HEK293T (cell line): ENCODE data around the gene SYAP1.
"Not testable (repeated sequence)": the region's sequence is repeated elsewhere in the genome, so short reads cannot be mapped to it uniquely, and the experiment has no call there.

ENCODE experiments used
- CTCF ChIA-PET: fragments of 350-600 bp; formaldehyde crosslinking; extraction: SDS; loops from one replicate; lab custom pipeline; 2021; ENCODE audit warnings: antibody characterized with exemption, inconsistent platforms; lab: Yijun Ruan, JAX
- POLR2A ChIA-PET: fragments of 350-600 bp; formaldehyde crosslinking; extraction: SDS; loops from one replicate; lab custom pipeline; 2020; ENCODE audit warnings: antibody characterized with exemption, inconsistent platforms; lab: Yijun Ruan, JAX
- DNase-seq: peaks from one replicate; pipeline ENCODE4 v3.0.0; 2012; ENCODE audit warnings: mixed read lengths; ENCODE audit errors: extremely low spot score
- ARNT ChIP-seq: fragments of 450-650 bp; IDR thresholded peaks from 2 replicates; pipeline ENCODE4 v1.6.1; 2017; ENCODE audit warnings: mild to moderate bottlenecking
- BHLHE40 ChIP-seq: fragments of 450-650 bp; IDR thresholded peaks from 2 replicates; pipeline ENCODE4 v1.6.1; 2016; ENCODE audit warnings: mild to moderate bottlenecking, moderate library complexity, borderline replicate concordance
- CTBP1 ChIP-seq: fragments of 450-650 bp; IDR thresholded peaks from 2 replicates; pipeline ENCODE4 v1.6.1; 2016; ENCODE audit warnings: borderline replicate concordance
- ELF4 ChIP-seq: fragments of 450-650 bp; IDR thresholded peaks from 2 replicates; pipeline ENCODE4 v1.6.1; 2017; ENCODE audit warnings: antibody characterized with exemption
- FOXA1 ChIP-seq: fragments of 450-650 bp; IDR thresholded peaks from 2 replicates; pipeline ENCODE4 v1.6.1; 2016; ENCODE audit warnings: mild to moderate bottlenecking
- FOXK2 ChIP-seq: fragments of 450-650 bp; IDR thresholded peaks from 2 replicates; pipeline ENCODE4 v1.6.1; 2016; ENCODE audit warnings: mild to moderate bottlenecking
- FOXM1 ChIP-seq: fragments of 450-650 bp; IDR thresholded peaks from 2 replicates; pipeline ENCODE4 v1.6.1; 2017; ENCODE audit warnings: mild to moderate bottlenecking, borderline replicate concordance
- HDGF ChIP-seq: fragments of 450-650 bp; IDR thresholded peaks from 2 replicates; pipeline ENCODE4 v1.6.1; 2017; ENCODE audit warnings: antibody characterized with exemption, borderline replicate concordance
- L3MBTL2 ChIP-seq: fragments of 450-650 bp; conservative IDR thresholded peaks from 2 replicates; pipeline ENCODE4 v1.6.1; 2016; ENCODE audit warnings: mild to moderate bottlenecking
- LEF1 ChIP-seq: fragments of 450-650 bp; IDR thresholded peaks from 2 replicates; pipeline ENCODE4 v1.6.1; 2017; ENCODE audit warnings: mild to moderate bottlenecking, borderline replicate concordance
- NFRKB ChIP-seq: fragments of 450-650 bp; IDR thresholded peaks from 2 replicates; pipeline ENCODE4 v1.6.1; 2016; ENCODE audit warnings: mild to moderate bottlenecking, moderate library complexity
- PKNOX1 ChIP-seq: fragments of 450-650 bp; IDR thresholded peaks from 2 replicates; pipeline ENCODE4 v1.6.1; 2016
- SP1 ChIP-seq: fragments of 450-650 bp; IDR thresholded peaks from 2 replicates; pipeline ENCODE4 v1.6.1; 2017
- SUZ12 ChIP-seq: fragments of 450-650 bp; IDR thresholded peaks from 2 replicates; pipeline ENCODE4 v1.6.1; 2016; ENCODE audit warnings: mild to moderate bottlenecking
- TARDBP ChIP-seq: fragments of 450-650 bp; IDR thresholded peaks from 2 replicates; pipeline ENCODE4 v1.6.1; 2016
- ZNF384 ChIP-seq: fragments of 450-650 bp; IDR thresholded peaks from 2 replicates; pipeline ENCODE4 v1.6.1; 2016

The SYAP1 gene

DNA sequence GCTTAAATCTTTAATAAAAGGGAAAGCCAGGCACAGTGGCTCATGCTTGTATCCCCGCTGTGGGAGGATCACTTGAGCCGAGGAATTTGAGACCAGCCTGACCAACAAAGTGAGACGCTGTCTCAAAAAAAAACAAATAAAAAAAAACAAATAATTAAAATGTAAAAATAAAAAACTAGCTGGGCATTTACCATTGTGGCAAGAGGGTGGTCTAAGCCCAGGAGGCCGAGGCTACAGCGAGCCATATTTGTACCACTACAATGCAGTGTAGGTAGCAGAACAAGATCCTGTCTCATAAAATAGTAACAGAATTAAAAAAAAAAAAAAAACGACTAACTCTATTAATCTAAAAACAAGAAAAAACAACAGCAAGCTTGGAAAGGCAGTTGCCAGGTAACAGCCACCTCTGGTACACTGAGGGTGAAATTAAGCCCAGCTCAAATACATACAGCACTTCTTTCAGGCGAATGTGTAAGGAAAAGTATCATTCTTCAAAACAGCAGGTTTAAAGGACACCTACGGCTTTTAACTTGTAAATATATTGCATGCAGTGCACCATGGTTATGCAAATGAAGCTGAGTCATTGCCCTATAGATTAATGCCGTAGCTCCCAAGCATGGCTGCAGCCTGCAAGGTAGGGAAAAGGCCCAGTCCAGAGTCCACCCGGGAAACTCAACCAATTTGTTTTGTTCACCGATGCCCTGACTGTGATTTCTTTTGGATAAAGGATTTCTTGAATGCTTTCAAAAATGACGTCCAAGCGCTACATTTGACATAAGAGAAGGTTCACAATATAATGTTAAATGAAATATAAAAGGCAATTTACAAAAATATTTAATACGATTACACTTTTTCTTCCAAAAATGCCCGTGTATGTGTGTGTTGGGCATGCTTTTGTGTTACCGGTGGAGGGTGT, 52.3 kb downstream of the SYAP1 start:
- CTCF ChIA-PET: interaction anchor here (0.6 to 0.8 kb wide), 2 partner anchors 28 to 52 kb away, joined by 5 read pairs; partner anchors contain the start of gene SYAP1
- TF ChIP-seq L3MBTL2 (peak; percentile 52), BHLHE40 (peak; percentile 63), PKNOX1 (no peak), LEF1 (no peak), SP1 (no peak), SUZ12 (peak; percentile 58; the same call in 1 of the 2 replicates), ELF4 (peak; percentile 97), FOXK2 (peak; percentile 87), ZNF384 (peak; percentile 95), NFRKB (peak; percentile 83)
- peak; percentile 74 for DNase-seq
- POLR2A ChIA-PET: interaction anchor here (0.6 to 3.1 kb wide), 17 partner anchors 9 to 598 kb away, joined by 3 to 22 read pairs (median 6); partner anchors contain the start of genes CTPS2, REPS2, SYAP1 and TXLNG

- CTCF ChIA-PET: interaction anchor here (0.8 kb wide), 1 partner anchor 53 kb away, joined by 5 read pairs; the partner anchor contains the start of gene SYAP1
Observed at GRCh38 chrX:16772460-16772859, 53.0 kb downstream of the SYAP1 start.

GRCh38 chrX:16774746-16775145, 55.3 kb downstream of the SYAP1 start:
- TF ChIP-seq FOXK2 (no peak), LEF1 (no peak), ZNF384 (no peak), ARNT (no peak), SUZ12 (no peak)
- no peak for DNase-seq
- ChIA-PET CTCF (no interaction called here), POLR2A (interaction anchor here (0.6 to 0.7 kb wide), 2 partner anchors 11 to 24 kb away, joined by 3 read pairs; partner anchors contain the start of gene TXLNG)

More at GRCh38 chrX:16772460-16772859, 53.0 kb downstream of the SYAP1 start:
- DNase-seq: no peak
- POLR2A ChIA-PET: interaction anchor here (1.0 to 3.1 kb wide), 11 partner anchors 9 to 174 kb away, joined by 3 to 22 read pairs (median 7); partner anchors contain the start of genes CTPS2, REPS2, SYAP1 and TXLNG
- TF ChIP-seq ZNF384 (no peak), HDGF (no peak), NFRKB (no peak), TARDBP (no peak), FOXA1 (no peak), BHLHE40 (no peak), L3MBTL2 (no peak), CTBP1 (no peak), FOXK2 (no peak), LEF1 (no peak), SP1 (no peak), ARNT (no peak), SUZ12 (no peak), PKNOX1 (no peak), ELF4 (no peak), FOXM1 (no peak)

GRCh38 chrX:16778545-16778944, 59.1 kb downstream of the SYAP1 start:
- POLR2A ChIA-PET: interaction anchor here (0.7 kb wide), 1 partner anchor 12 kb away, joined by 3 read pairs; no protein-coding TSS in a partner anchor
- no peak for DNase-seq
- no peak for TF ChIP-seq SUZ12
- TF ChIP-seq NFRKB: no peak
- TF ChIP-seq L3MBTL2: no peak
- TF ChIP-seq LEF1: no peak
- TF ChIP-seq FOXA1: no peak
- no peak for TF ChIP-seq FOXK2
- TF ChIP-seq PKNOX1: no peak
- no peak for TF ChIP-seq SP1
- TF ChIP-seq ELF4: no peak
- no peak for TF ChIP-seq ARNT
- TF ChIP-seq CTBP1: no peak
- TF ChIP-seq HDGF: no peak
- TF ChIP-seq BHLHE40: no peak
- CTCF ChIA-PET: no interaction called here

GRCh38 chrX:16778993-16779392, 59.6 kb downstream of the SYAP1 start:
- ChIA-PET CTCF (no interaction called here), POLR2A (interaction anchor here (0.7 kb wide), 1 partner anchor 12 kb away, joined by 3 read pairs; no protein-coding TSS in a partner anchor)
- DNase-seq: no peak
- TF ChIP-seq BHLHE40 (no peak), SP1 (no peak), L3MBTL2 (no peak), LEF1 (no peak), ELF4 (no peak), SUZ12 (no peak), TARDBP (no peak), ZNF384 (no peak), FOXA1 (no peak), HDGF (no peak), PKNOX1 (no peak), FOXK2 (no peak), NFRKB (no peak), ARNT (no peak), FOXM1 (no peak), CTBP1 (no peak)

DNA sequence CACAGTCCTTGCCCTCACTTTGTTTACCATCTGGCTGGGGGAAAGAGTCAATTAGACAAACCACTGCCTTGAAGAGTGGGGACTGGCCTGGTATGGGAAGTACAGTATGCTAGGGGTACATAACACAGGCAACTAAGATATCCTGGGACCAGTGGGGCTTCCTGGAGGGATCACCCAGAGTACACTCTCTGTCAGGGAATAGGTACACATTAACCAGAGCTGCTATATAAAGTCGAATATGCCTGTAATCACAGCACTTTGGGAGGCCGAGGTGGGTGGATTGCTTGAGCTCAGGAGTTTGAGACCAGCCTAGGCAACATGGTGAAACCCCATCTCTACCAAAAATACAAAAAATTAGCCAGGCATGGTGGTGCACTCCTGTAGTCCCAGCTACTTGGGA, 60.4 kb downstream of the SYAP1 start:
- CTCF ChIA-PET, POLR2A ChIA-PET: not testable (repeated sequence)

More for the DNA sequence above, 60.4 kb downstream of the SYAP1 start:
- DNase-seq: not testable (repeated sequence)
